DND-41 (cell line): Measurements from ENCODE around the gene TEX11.

Experiments used
- EZH2 ChIP-seq: IDR thresholded peaks from 3 replicates; pipeline ENCODE4 v1.6.1; 2012; ENCODE audit warnings: borderline replicate concordance, low read depth, mild to moderate bottlenecking, moderate library complexity, low read length, inconsistent platforms; ENCODE audit not compliant: severe bottlenecking
- TF ChIP-seq, protein P1 (sequence below): IDR thresholded peaks from 2 replicates; pipeline ENCODE4 v1.5.1; 2012; ENCODE audit warnings: borderline replicate concordance, low read length, moderate library complexity, mild to moderate bottlenecking; ENCODE audit not compliant: poor library complexity, severe bottlenecking; ENCODE audit errors: extremely low read depth

- no peak for TF ChIP-seq EZH2
- TF ChIP-seq, protein P1, sequence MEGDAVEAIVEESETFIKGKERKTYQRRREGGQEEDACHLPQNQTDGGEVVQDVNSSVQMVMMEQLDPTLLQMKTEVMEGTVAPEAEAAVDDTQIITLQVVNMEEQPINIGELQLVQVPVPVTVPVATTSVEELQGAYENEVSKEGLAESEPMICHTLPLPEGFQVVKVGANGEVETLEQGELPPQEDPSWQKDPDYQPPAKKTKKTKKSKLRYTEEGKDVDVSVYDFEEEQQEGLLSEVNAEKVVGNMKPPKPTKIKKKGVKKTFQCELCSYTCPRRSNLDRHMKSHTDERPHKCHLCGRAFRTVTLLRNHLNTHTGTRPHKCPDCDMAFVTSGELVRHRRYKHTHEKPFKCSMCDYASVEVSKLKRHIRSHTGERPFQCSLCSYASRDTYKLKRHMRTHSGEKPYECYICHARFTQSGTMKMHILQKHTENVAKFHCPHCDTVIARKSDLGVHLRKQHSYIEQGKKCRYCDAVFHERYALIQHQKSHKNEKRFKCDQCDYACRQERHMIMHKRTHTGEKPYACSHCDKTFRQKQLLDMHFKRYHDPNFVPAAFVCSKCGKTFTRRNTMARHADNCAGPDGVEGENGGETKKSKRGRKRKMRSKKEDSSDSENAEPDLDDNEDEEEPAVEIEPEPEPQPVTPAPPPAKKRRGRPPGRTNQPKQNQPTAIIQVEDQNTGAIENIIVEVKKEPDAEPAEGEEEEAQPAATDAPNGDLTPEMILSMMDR: no peak
Measured at GRCh38 chrX:70509078-70509477, 399.4 kb downstream of the TEX11 start.
